GM23338 (cell line): Measurements from ENCODE around the gene DAAM2. TPM values are rescaled to one million over a fixed set of nuclear protein-coding genes. Genes with fewer than 3 reads are reported as not detected.

Experiments used
- ATAC-seq: fragments of 200-7000 bp; cut with Tn5 transposase; 3 replicates; pipeline ENCODE4 v1.9.1; 2020
- DNase-seq: peaks from one replicate; pipeline ENCODE4 v3.0.0-alpha.2; 2015; ENCODE audit warnings: low spot score
- H2AFZ ChIP-seq: fragments of 200-600 bp; sonication (generic); 2 replicates; pipeline ENCODE4 v1.8.0; 2016; ENCODE audit warnings: antibody characterized with exemption, mild to moderate bottlenecking, moderate library complexity
- H3F3A ChIP-seq: fragments of 200-600 bp; sonication (generic); replicated peaks from 2 replicates; pipeline ENCODE4 v1.8.0; 2017; ENCODE audit warnings: antibody characterized with exemption, mixed run types, low read depth
- H3K27ac ChIP-seq: fragments of 200-600 bp; sonication (generic); 2 replicates; pipeline ENCODE4 v1.6.1; 2016; ENCODE audit warnings: low read depth
- H3K27me3 ChIP-seq: fragments of 200-600 bp; sonication (generic); 2 replicates; pipeline ENCODE4 v1.8.0; 2016; ENCODE audit warnings: mild to moderate bottlenecking, mixed run types, moderate library complexity; ENCODE audit not compliant: insufficient read depth
- H3K36me3 ChIP-seq: fragments of 200-600 bp; sonication (generic); 2 replicates; pipeline ENCODE4 v1.8.0; 2016; ENCODE audit warnings: mild to moderate bottlenecking; ENCODE audit not compliant: insufficient read depth
- H3K4me1 ChIP-seq: fragments of 200-600 bp; sonication (generic); 2 replicates; pipeline ENCODE4 v1.8.0; 2016; ENCODE audit warnings: mild to moderate bottlenecking, moderate library complexity; ENCODE audit not compliant: insufficient read depth
- H3K4me2 ChIP-seq: fragments of 200-600 bp; sonication (generic); 2 replicates; pipeline ENCODE4 v1.7.1; 2017; ENCODE audit warnings: mixed run types
- H3K4me3 ChIP-seq: fragments of 200-600 bp; sonication (generic); 2 replicates; pipeline ENCODE4 v1.6.1; 2016; ENCODE audit warnings: mixed run types
- H3K79me2 ChIP-seq: fragments of 200-600 bp; sonication (generic); replicated peaks from 2 replicates; pipeline ENCODE4 v1.8.0; 2017; ENCODE audit warnings: mild to moderate bottlenecking; ENCODE audit not compliant: insufficient read depth
- H3K9me2 ChIP-seq: fragments of 200-600 bp; sonication (generic); 2 replicates; pipeline ENCODE4 v1.8.0; 2017; ENCODE audit not compliant: insufficient read depth
- H4K20me1 ChIP-seq: fragments of 200-600 bp; sonication (generic); replicated peaks from 2 replicates; pipeline ENCODE4 v1.8.0; 2017; ENCODE audit warnings: mild to moderate bottlenecking; ENCODE audit not compliant: insufficient read depth
- H3K27ac Mint-ChIP-seq: 2 replicates; pipeline ENCODE4 v1.8.0; 2020; ENCODE audit warnings: inconsistent platforms, mild to moderate bottlenecking, moderate library complexity, mixed read lengths
- H3K27me3 Mint-ChIP-seq: 3 replicates; pipeline ENCODE4 v1.8.0; 2022; ENCODE audit warnings: low read depth, mild to moderate bottlenecking, moderate library complexity, mixed read lengths, inconsistent platforms; ENCODE audit not compliant: insufficient read depth, poor library complexity
- H3K36me3 Mint-ChIP-seq: 3 replicates; pipeline ENCODE4 v1.8.0; 2021; ENCODE audit warnings: low read depth, mild to moderate bottlenecking, inconsistent platforms, moderate library complexity, mixed read lengths
- H3K4me1 Mint-ChIP-seq: 3 replicates; pipeline ENCODE4 v1.8.0; 2020; ENCODE audit warnings: mild to moderate bottlenecking, inconsistent platforms, mixed read lengths
- H3K4me3 Mint-ChIP-seq: 3 replicates; pipeline ENCODE4 v1.8.0; 2021; ENCODE audit warnings: moderate library complexity, mild to moderate bottlenecking, inconsistent platforms, mixed read lengths
- H3K9me3 Mint-ChIP-seq: 3 replicates; pipeline ENCODE4 v1.8.0; 2020; ENCODE audit warnings: moderate library complexity, mild to moderate bottlenecking, inconsistent platforms, mixed read lengths
- CREB1 ChIP-seq: fragments of 250-450 bp; sonication (Bioruptor Pico); IDR thresholded peaks from 2 replicates; pipeline ENCODE4 v1.5.0; 2020; ENCODE audit warnings: low read depth, mild to moderate bottlenecking, moderate library complexity
- EZH2phosphoT487 ChIP-seq: fragments of 200-600 bp; sonication (generic); IDR thresholded peaks from one replicate; pipeline ENCODE4 v1.8.1; 2018; ENCODE audit warnings: antibody characterized with exemption; ENCODE audit not compliant: unreplicated experiment
- JUNB ChIP-seq: IDR thresholded peaks from one replicate; pipeline ENCODE4 v1.6.1; 2016; ENCODE audit warnings: antibody characterized with exemption; ENCODE audit not compliant: unreplicated experiment
- NANOG ChIP-seq: IDR thresholded peaks from 2 replicates; pipeline ENCODE4 v1.6.1; 2016; ENCODE audit warnings: antibody characterized with exemption, borderline replicate concordance
- STAT1 ChIP-seq: IDR thresholded peaks from one replicate; pipeline ENCODE4 v1.6.1; 2016; ENCODE audit warnings: antibody characterized with exemption; ENCODE audit not compliant: unreplicated experiment
- ZNF114 ChIP-seq: fragments of 250-450 bp; sonication (Bioruptor Pico); IDR thresholded peaks from 2 replicates; pipeline ENCODE4 v1.5.0; 2020; ENCODE audit warnings: mild to moderate bottlenecking, moderate library complexity
- ZNF462 ChIP-seq: fragments of 250-450 bp; sonication (Bioruptor Pico); IDR thresholded peaks from 2 replicates; pipeline ENCODE4 v1.5.0; 2020; ENCODE audit warnings: mild to moderate bottlenecking, moderate library complexity
- polyA plus RNA-seq: library from polyadenylated mRNA; unstranded; fragments of >200 nt; fragmentation: Nextera tagmentation; extraction: Ambion mirVana; gene quantifications from 2 replicates; pipeline ENCODE4 v1.2.1, GENCODE V29; 2016
- total RNA-seq: library from RNA; depleted of rRNA; stranded (reverse); fragments of >200 nt; shearing (Covaris generic); gene quantifications from 2 replicates; pipeline ENCODE4 v1.2.3, GENCODE V29; 2014
- TF ChIP-seq, protein P1 (sequence below): IDR thresholded peaks from 2 replicates; pipeline ENCODE4 v1.6.1; 2016; ENCODE audit warnings: antibody characterized with exemption

DAAM2 gene
- total and polyA plus RNA-seq, 2 experiments from 2014 or later, result 1.4 to 4.9 TPM

DNA sequence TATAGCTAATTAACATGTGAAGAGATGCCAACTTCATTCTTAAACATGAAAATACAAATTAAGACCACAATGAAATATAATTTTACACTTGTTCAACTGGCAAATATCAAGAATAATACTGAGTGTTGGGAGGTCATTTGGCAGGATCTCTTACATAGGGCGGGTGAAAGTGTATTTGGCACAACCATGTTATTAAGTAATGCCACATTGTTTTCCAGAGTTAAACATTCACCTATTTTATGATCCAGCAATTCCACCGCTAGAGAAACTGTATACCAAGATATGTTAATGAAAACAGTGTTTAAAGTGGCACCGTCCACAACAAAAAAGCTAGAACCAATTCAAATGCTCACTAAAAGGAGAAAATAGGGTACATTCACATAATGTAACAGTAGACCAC lies 128.0 kb downstream of the DAAM2 start:
- no peak overlapping the region for H3K4me3 ChIP-seq
- H3K27me3 Mint-ChIP-seq, result peaks cover 3% of the 10 kb centered on the region
- no peak for ATAC-seq
- no peaks in the 10 kb centered on the region for H4K20me1 ChIP-seq
- H3K4me2 ChIP-seq, result no peak overlapping the region
- peaks cover 6% of the 10 kb centered on the region; the same call in 1 of the 2 replicates for H3K36me3 ChIP-seq
- no peak overlapping the region for H3K27ac ChIP-seq
- H3K27ac Mint-ChIP-seq, result no peak overlapping the region
- no peak for DNase-seq
- H3K4me1 ChIP-seq, result no peaks in the 10 kb centered on the region
- peaks cover 5% of the 10 kb centered on the region; the same call in 2 of the 3 replicates for H3K4me1 Mint-ChIP-seq
- H3K9me2 ChIP-seq, result no peaks in the 10 kb centered on the region
- no peaks in the 10 kb centered on the region for H3K27me3 ChIP-seq
- H3K36me3 Mint-ChIP-seq, result peaks cover 33% of the 10 kb centered on the region
- peaks cover 2% of the 10 kb centered on the region; the same call in 2 of the 3 replicates for H3K9me3 Mint-ChIP-seq
- no peak for TF ChIP-seq NANOG
- no peak for TF ChIP-seq STAT1
- TF ChIP-seq ZNF462, result no peak
- TF ChIP-seq EZH2phosphoT487, result no peak
- TF ChIP-seq CREB1, result no peak
- H3K79me2 ChIP-seq, result peaks cover 5% of the 10 kb centered on the region; the same call in 1 of the 2 replicates
- no peak overlapping the region for H3K4me3 Mint-ChIP-seq
- no peaks in the 10 kb centered on the region for H3F3A ChIP-seq
- H2AFZ ChIP-seq, result no peak overlapping the region

DNA sequence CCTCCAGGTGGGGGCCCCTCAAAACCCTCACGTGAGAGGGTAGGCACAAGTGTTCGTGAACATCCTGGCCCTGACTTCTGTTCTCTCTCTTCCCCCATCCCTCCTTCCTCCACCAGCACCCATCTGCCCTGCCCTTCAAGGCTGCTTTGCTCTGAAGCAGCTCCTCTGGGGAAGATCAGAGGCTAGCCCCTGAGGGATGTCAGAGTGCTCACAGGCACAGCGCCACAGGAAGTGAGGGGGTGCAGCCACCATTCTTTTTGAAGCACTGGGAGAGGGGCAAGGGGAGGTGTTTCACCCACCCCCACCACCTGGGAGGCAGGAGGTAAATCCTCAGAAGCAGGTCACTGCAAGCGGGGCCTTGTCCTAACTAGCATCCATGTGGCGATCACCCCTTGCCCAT lies 130.6 kb downstream of the DAAM2 start:
- Mint-ChIP-seq H3K9me3 (peaks cover 21% of the 10 kb centered on the region), H3K4me1 (peaks cover 2% of the 10 kb centered on the region; the same call in 2 of the 3 replicates), H3K27me3 (peaks cover 26% of the 10 kb centered on the region), H3K27ac (no peak overlapping the region), H3K4me3 (no peak overlapping the region), H3K36me3 (peaks cover 55% of the 10 kb centered on the region)
- Histone ChIP-seq H3K4me2 (no peak overlapping the region), H3K27me3 (no peaks in the 10 kb centered on the region), H3K4me3 (no peak overlapping the region), H3K4me1 (no peaks in the 10 kb centered on the region), H3K79me2 (peaks cover 5% of the 10 kb centered on the region; the same call in 1 of the 2 replicates), H3K36me3 (peaks cover 6% of the 10 kb centered on the region; the same call in 1 of the 2 replicates), H4K20me1 (no peaks in the 10 kb centered on the region), H2AFZ (no peak overlapping the region), H3K27ac (no peak overlapping the region), H3K9me2 (no peaks in the 10 kb centered on the region), H3F3A (no peaks in the 10 kb centered on the region)
- ATAC-seq (no peak), DNase-seq (no peak)
- TF ChIP-seq STAT1 (no peak), EZH2phosphoT487 (no peak), JUNB (no peak), CREB1 (no peak), ZNF114 (CRISPR knock-in tag) (no peak)
- TF ChIP-seq, protein P1, sequence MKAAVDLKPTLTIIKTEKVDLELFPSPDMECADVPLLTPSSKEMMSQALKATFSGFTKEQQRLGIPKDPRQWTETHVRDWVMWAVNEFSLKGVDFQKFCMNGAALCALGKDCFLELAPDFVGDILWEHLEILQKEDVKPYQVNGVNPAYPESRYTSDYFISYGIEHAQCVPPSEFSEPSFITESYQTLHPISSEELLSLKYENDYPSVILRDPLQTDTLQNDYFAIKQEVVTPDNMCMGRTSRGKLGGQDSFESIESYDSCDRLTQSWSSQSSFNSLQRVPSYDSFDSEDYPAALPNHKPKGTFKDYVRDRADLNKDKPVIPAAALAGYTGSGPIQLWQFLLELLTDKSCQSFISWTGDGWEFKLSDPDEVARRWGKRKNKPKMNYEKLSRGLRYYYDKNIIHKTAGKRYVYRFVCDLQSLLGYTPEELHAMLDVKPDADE, result no peak
